Cardiac muscle cell (in vitro differentiated cells and primary cell): ENCODE results near the gene TNN. TPM values are rescaled to one million over a fixed set of nuclear protein-coding genes. Genes with fewer than 3 reads are reported as not detected.
A peak's percentile ranks its signal among the peaks of the same experiment; 100 is the strongest.

Experiments
- DNase-seq, 2 donors: peaks; one replicate each; pipeline versions ENCODE4 v3.0.0 to v3.0.0-alpha.2; 2010 to 2017; ENCODE audit warnings: low read depth in 1 of 2, low spot score in 1 of 2
- H3K27ac ChIP-seq: fragments of 200-600 bp; sonication (generic); 2 replicates; pipeline ENCODE4 v1.5.1; 2016
- H3K27me3 ChIP-seq: fragments of 200-600 bp; sonication (generic); 2 replicates; pipeline ENCODE4 v1.6.0; 2016; ENCODE audit warnings: control low read depth
- H3K36me3 ChIP-seq: fragments of 200-600 bp; sonication (generic); 2 replicates; pipeline ENCODE4 v1.5.1; 2016; ENCODE audit warnings: control low read depth
- H3K4me1 ChIP-seq: fragments of 200-600 bp; sonication (generic); 2 replicates; pipeline ENCODE4 v1.8.1; 2017; ENCODE audit warnings: low read depth, mild to moderate bottlenecking, mixed run types
- H3K4me3 ChIP-seq: fragments of 200-600 bp; sonication (generic); 2 replicates; pipeline ENCODE4 v1.5.1; 2016; ENCODE audit warnings: mild to moderate bottlenecking
- H3K9me3 ChIP-seq: fragments of 200-600 bp; sonication (generic); 2 replicates; pipeline ENCODE4 v1.5.1; 2017; ENCODE audit warnings: low read depth, mild to moderate bottlenecking, control low read depth
- polyA plus RNA-seq: library from polyadenylated mRNA; unstranded; fragments of >200 nt; fragmentation: Nextera tagmentation; extraction: Ambion mirVana; gene quantifications from 2 replicates; pipeline ENCODE4 v1.2.1, GENCODE V29; 2016
- total RNA-seq: library from RNA; depleted of rRNA; stranded (reverse); fragments of >200 nt; gene quantifications from 2 replicates; pipeline ENCODE4 v1.2.3, GENCODE V29; 2016
- TF ChIP-seq, protein P1 (sequence below): IDR thresholded peaks from 2 replicates; pipeline ENCODE4 v1.5.1; 2012; ENCODE audit warnings: low read depth, mild to moderate bottlenecking, low read length

TNN gene
- total and polyA plus RNA-seq, 2 experiments from 2014 or later: not detected

DNA sequence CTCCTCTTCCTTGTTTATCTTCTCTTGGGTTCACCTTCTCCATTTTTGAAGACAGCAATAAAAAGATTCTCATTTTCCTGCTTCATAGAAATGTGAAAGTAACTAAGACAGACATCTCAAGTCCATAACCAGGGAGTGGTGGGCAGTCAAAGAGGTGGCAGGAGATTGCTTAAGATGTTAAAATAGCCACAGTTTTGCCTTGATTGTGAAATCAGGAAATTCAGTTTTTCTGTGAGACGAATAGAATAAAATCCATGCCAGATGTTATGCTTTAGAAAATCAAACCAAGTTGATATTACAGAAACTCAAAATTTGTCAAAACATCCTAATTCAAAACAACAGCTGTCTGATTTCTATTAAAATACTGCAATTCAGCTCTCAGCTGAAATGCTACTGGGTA is 57.2 kb downstream of the TNN start:
- Histone ChIP-seq H3K4me3 (no peak overlapping the region), H3K9me3 (no peaks in the 10 kb centered on the region), H3K27me3 (no peaks in the 10 kb centered on the region), H3K4me1 (no peaks in the 10 kb centered on the region), H3K27ac (no peak overlapping the region), H3K36me3 (no peaks in the 10 kb centered on the region)
- TF ChIP-seq, protein P1, sequence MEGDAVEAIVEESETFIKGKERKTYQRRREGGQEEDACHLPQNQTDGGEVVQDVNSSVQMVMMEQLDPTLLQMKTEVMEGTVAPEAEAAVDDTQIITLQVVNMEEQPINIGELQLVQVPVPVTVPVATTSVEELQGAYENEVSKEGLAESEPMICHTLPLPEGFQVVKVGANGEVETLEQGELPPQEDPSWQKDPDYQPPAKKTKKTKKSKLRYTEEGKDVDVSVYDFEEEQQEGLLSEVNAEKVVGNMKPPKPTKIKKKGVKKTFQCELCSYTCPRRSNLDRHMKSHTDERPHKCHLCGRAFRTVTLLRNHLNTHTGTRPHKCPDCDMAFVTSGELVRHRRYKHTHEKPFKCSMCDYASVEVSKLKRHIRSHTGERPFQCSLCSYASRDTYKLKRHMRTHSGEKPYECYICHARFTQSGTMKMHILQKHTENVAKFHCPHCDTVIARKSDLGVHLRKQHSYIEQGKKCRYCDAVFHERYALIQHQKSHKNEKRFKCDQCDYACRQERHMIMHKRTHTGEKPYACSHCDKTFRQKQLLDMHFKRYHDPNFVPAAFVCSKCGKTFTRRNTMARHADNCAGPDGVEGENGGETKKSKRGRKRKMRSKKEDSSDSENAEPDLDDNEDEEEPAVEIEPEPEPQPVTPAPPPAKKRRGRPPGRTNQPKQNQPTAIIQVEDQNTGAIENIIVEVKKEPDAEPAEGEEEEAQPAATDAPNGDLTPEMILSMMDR: no peak
- peak in 1 of 2 donors; percentile 56 for DNase-seq

DNA sequence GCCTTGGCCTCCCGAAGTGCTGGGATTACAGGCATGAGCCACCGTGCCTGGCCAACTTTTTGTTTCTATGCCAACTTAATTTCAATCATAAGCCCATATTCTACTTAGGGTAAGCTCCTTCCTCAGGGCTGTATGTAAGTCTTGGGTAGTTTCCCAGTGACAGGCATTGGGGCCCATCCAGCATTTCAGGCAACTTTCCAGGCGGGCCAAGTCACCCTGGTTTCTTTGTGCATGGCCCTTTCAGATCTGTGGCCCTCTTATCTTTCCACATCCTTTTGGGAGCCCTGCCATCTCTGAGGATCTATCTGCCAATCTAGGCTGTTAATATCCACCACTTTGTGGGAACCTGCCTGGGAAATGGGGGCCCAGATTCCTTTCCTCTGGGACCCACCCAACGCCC is 58.7 kb downstream of the TNN start:
- Histone ChIP-seq H3K4me3 (no peak overlapping the region), H3K4me1 (no peaks in the 10 kb centered on the region), H3K36me3 (no peaks in the 10 kb centered on the region), H3K27ac (no peak overlapping the region), H3K27me3 (no peaks in the 10 kb centered on the region), H3K9me3 (no peaks in the 10 kb centered on the region)
- TF ChIP-seq, protein P1: no peak
- peak in 1 of 2 donors; percentile 49 for DNase-seq

DNA sequence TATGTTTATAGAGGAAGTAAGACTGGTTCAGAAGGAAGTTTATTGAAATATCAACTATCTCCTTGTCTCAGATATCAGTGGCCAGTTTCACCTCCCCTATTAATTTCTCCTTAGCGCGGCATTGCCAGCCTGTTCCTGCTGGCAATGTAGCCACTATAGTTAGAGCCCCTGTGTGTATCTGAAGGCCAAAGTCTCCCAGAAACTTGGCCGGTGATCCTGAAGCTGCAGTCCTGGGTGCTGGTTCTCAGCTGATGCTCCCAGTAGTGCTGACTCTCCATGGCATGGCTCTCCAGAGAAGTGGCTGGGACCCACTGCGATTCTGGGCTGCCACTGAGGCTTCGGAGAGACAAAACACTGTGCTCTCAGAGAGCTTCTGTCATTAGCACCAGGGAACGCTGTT is 59.9 kb downstream of the TNN start:
- DNase-seq: no peak
- TF ChIP-seq, protein P1: no peak
- no peaks in the 10 kb centered on the region for H3K9me3 ChIP-seq
- no peaks in the 10 kb centered on the region for H3K36me3 ChIP-seq
- H3K4me1 ChIP-seq: no peaks in the 10 kb centered on the region
- H3K4me3 ChIP-seq: no peak overlapping the region
- H3K27me3 ChIP-seq: no peaks in the 10 kb centered on the region
- H3K27ac ChIP-seq: no peak overlapping the region

DNA sequence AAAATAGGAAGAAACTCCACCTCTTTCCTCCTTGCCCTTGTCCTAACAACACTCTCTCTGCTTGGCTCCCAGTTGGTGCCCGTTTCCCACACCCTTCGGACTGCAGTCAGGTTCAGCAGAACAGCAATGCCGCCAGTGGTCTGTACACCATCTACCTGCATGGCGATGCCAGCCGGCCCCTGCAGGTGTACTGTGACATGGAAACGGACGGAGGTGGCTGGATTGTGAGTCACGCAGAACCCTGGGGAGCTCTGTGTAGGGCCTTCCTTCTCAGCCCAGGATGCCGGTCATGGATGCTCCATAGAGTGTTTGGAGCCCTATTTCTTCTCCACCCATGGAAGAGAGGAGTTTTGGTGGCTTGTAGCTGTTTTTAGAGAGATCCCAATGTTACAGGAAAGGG is 60.9 kb downstream of the TNN start:
- H3K27ac ChIP-seq: no peak overlapping the region
- no peak overlapping the region for H3K4me3 ChIP-seq
- TF ChIP-seq, protein P1: no peak
- no peaks in the 10 kb centered on the region for H3K4me1 ChIP-seq
- H3K27me3 ChIP-seq: no peaks in the 10 kb centered on the region
- H3K9me3 ChIP-seq: no peaks in the 10 kb centered on the region
- no peak for DNase-seq
- no peaks in the 10 kb centered on the region for H3K36me3 ChIP-seq

DNA sequence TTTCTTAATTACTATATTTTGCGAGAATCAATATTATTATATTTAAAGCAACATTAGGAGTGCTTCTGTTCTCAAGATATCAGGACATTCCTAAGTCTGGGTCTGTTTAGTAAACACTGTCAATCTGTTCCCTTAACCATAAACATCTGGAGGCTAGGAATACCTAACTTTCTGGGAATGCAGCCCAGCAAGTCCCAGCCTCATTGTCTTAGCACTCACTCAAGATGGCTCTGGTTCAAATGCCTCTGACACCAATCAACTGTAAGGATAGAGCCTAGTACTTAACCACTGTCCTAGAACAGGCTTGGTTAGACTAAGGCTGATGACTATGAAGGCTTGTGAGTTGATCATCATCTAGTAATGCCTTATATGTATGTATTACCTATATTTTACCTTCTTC is 61.5 kb downstream of the TNN start:
- H3K27ac ChIP-seq: no peak overlapping the region
- H3K27me3 ChIP-seq: no peaks in the 10 kb centered on the region
- peak in 1 of 2 donors; percentile 75 for DNase-seq

DNA sequence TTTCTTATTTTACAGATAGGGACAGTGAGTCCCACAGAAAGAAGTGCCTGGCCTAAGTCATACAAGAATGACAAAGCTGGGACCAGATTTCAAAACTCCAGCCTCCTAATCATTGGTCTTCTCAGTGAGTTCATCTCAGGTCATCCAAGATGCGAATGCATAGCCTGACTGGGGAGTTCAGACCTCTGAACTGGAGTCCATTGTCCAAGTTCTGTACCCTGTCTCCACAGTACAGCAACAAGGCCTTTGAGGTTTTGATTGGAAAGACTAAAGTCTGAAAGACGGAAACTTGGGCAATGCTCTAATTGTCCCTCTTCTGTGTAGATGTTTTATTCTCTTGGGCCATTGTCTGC is 62.0 kb downstream of the TNN start:
- DNase-seq: no peak
- Histone ChIP-seq H3K9me3 (no peaks in the 10 kb centered on the region), H3K27me3 (no peaks in the 10 kb centered on the region), H3K4me1 (no peaks in the 10 kb centered on the region), H3K4me3 (no peak overlapping the region), H3K27ac (no peak overlapping the region), H3K36me3 (no peaks in the 10 kb centered on the region)
- TF ChIP-seq, protein P1: no peak

More for the DNA sequence above, 61.5 kb downstream of the TNN start:
- TF ChIP-seq, protein P1: no peak
- H3K36me3 ChIP-seq: no peaks in the 10 kb centered on the region
- H3K4me3 ChIP-seq: no peak overlapping the region
- H3K9me3 ChIP-seq: no peaks in the 10 kb centered on the region
- H3K4me1 ChIP-seq: no peaks in the 10 kb centered on the region
